Tibial nerve (tissue), 4 donors: ENCODE data around the gene GNAT2. TPM values are rescaled to one million over a fixed set of nuclear protein-coding genes. Genes with fewer than 3 reads are reported as not detected.

Experiments
- DNase-seq, 2 donors: peaks; one replicate each; pipeline ENCODE4 v3.0.0-alpha.2; 2019; ENCODE audit warnings: low spot score in 2 of 2
- H3K27ac ChIP-seq, 4 donors: fragments of 200-600 bp; sonication (generic) in 3 of 4; one replicate each; pipeline ENCODE4 v1.5.1; 2017 to 2019; ENCODE audit warnings: mild to moderate bottlenecking in 1 of 4
- H3K27me3 ChIP-seq, 2 donors: fragments of 200-600 bp; sonication (generic) in 1 of 2; one replicate each; pipeline versions ENCODE4 v1.5.1 to v1.6.0; 2017 to 2019
- H3K36me3 ChIP-seq, 3 donors: fragments of 200-600 bp; sonication (generic); one replicate each; pipeline ENCODE4 v1.5.1; 2018 to 2019
- H3K4me1 ChIP-seq, 4 donors: fragments of 200-600 bp; sonication (generic) in 3 of 4; one replicate each; pipeline ENCODE4 v1.5.1; 2017 to 2019
- H3K4me3 ChIP-seq, 4 donors: fragments of 200-600 bp; sonication (generic) in 3 of 4; one replicate each; pipeline ENCODE4 v1.5.1; 2017 to 2019; ENCODE audit warnings: mild to moderate bottlenecking in 1 of 4, moderate library complexity in 1 of 4
- H3K9me3 ChIP-seq, 4 donors: fragments of 200-600 bp; sonication (generic) in 3 of 4; one replicate each; pipeline ENCODE4 v1.5.1; 2017 to 2019
- CTCF ChIP-seq, 5 experiments: fragments of 200-600 bp in 3 of 5; fragments of 450-650 bp in 2 of 5; sonication (generic) in 3 of 5; IDR thresholded peaks; one replicate each; pipeline ENCODE4 v1.5.1; 2016 to 2019; ENCODE audit warnings: antibody characterized with exemption in 5 of 5, mild to moderate bottlenecking in 3 of 5, moderate library complexity in 2 of 5
- EP300 ChIP-seq, 2 donors: sonication (generic); formaldehyde crosslinking; IDR thresholded peaks; one replicate each; pipeline ENCODE4 v1.6.1; 2017; ENCODE audit warnings: antibody characterized with exemption in 2 of 2, mild to moderate bottlenecking in 1 of 2
- POLR2A ChIP-seq, 2 donors: fragments of 450-650 bp; IDR thresholded peaks; one replicate each; pipeline ENCODE4 v1.6.1; 2017; ENCODE audit warnings: antibody characterized with exemption in 2 of 2, mild to moderate bottlenecking in 2 of 2, moderate library complexity in 2 of 2
- WGBS, 2 donors: methylation state at CpG; one replicate each; pipeline ENCODE4 v1.1.5; 2018; 5-methylcytosine and 5-hydroxymethylcytosine counted together
- total RNA-seq, 4 donors: library from RNA; depleted of rRNA; stranded (reverse); fragments of >200 nt; gene quantifications; one replicate each; pipeline ENCODE4 v1.1.0, GENCODE V29; 2016

The GNAT2 gene
- total RNA-seq, 4 donors from 2014 or later: not detected

- Histone ChIP-seq H3K27ac (no peak overlapping the region), H3K4me1 (peaks cover 0 to 50% (median 32%) of the 10 kb centered on the region in 4 donors), H3K27me3 (no peaks in the 10 kb centered on the region), H3K4me3 (no peak overlapping the region), H3K36me3 (peaks cover 0 to 56% (median 15%) of the 10 kb centered on the region in 3 donors), H3K9me3 (no peaks in the 10 kb centered on the region)
- DNase-seq: peak in 1 of 2 donors; percentile 5
- 67 to 69% methylated on average over 32 of the region's 32 CpGs for WGBS, 2 donors
- no peak for TF ChIP-seq CTCF (IDR thresholded peaks at IDR 0.05)
- no peak for TF ChIP-seq EP300 (IDR thresholded peaks at IDR 0.05)
Observed at GRCh38 chr1:109625601-109626560, 6.5 kb upstream of the GNAT2 start.

- Histone ChIP-seq H3K27me3 (no peaks in the 10 kb centered on the region), H3K9me3 (no peaks in the 10 kb centered on the region), H3K4me3 (no peak overlapping the region), H3K36me3 (peaks cover 0 to 50% (median 15%) of the 10 kb centered on the region in 3 donors), H3K27ac (no peak overlapping the region), H3K4me1 (peaks cover 0 to 50% (median 32%) of the 10 kb centered on the region in 4 donors)
- DNase-seq: peak in 1 of 2 donors; percentile 1
- no peak for TF ChIP-seq POLR2A (IDR thresholded peaks at IDR 0.05)
- TF ChIP-seq EP300 (IDR thresholded peaks at IDR 0.05): no peak
- TF ChIP-seq CTCF (IDR thresholded peaks at IDR 0.05): no peak
- WGBS, 2 donors: 72 to 82% methylated on average over 16 of the region's 16 CpGs
Observed at GRCh38 chr1:109625176-109625575, 5.8 kb upstream of the GNAT2 start.

- DNase-seq: peak in 1 of 2 donors; percentile 3
- Histone ChIP-seq H3K4me1 (peaks cover 0 to 57% (median 32%) of the 10 kb centered on the region in 4 donors), H3K27ac (peak overlapping the region in 3 of 4 donors; percentile 40 to 58 (median 43)), H3K36me3 (peaks cover 0 to 42% (median 15%) of the 10 kb centered on the region in 3 donors), H3K9me3 (no peaks in the 10 kb centered on the region), H3K27me3 (no peaks in the 10 kb centered on the region), H3K4me3 (peak overlapping the region in 1 of 4 donors; percentile 22)
- TF ChIP-seq CTCF (IDR thresholded peaks at IDR 0.05) (no peak), POLR2A (IDR thresholded peaks at IDR 0.05) (no peak), EP300 (IDR thresholded peaks at IDR 0.05) (no peak)
- WGBS, 2 donors: 74% methylated on average over 13 of the region's 17 CpGs
Observed at GRCh38 chr1:109624201-109625010, 5.0 kb upstream of the GNAT2 start.

- no peaks in the 10 kb centered on the region for H3K27me3 ChIP-seq
- peak overlapping the region in 3 of 4 donors; percentile 40 to 43 (median 43) for H3K27ac ChIP-seq
- peaks cover 0 to 35% (median 10%) of the 10 kb centered on the region in 3 donors for H3K36me3 ChIP-seq
- H3K4me1 ChIP-seq: peaks cover 0 to 65% (median 37%) of the 10 kb centered on the region in 4 donors
- no peak for TF ChIP-seq CTCF (IDR thresholded peaks at IDR 0.05)
- TF ChIP-seq EP300 (IDR thresholded peaks at IDR 0.05): no peak
- no peak for TF ChIP-seq POLR2A (IDR thresholded peaks at IDR 0.05)
- H3K4me3 ChIP-seq: peak overlapping the region in 1 of 4 donors; percentile 22
- no peaks in the 10 kb centered on the region for H3K9me3 ChIP-seq
- WGBS, 2 donors: 33 to 38% methylated on average over 8 to 11 of the region's 11 CpGs
- DNase-seq: peak in 1 of 2 donors; percentile 4
Observed at GRCh38 chr1:109623601-109624161, 4.3 kb upstream of the GNAT2 start.
